Tibial artery (tissue), 4 donors: ENCODE measurements around the gene PCDH19.

Experiments used
- DNase-seq, 2 donors: peaks; one replicate each; pipeline ENCODE4 v3.0.0-alpha.2; 2019
- H3K27ac ChIP-seq, 2 donors: fragments of 200-600 bp; sonication (generic) in 1 of 2; 1 replicate in 1 of 2; 2 replicates in 1 of 2; pipeline ENCODE4 v1.5.1; 2018 to 2019; ENCODE audit warnings: mild to moderate bottlenecking in 1 of 2
- H3K27me3 ChIP-seq, 2 donors: fragments of 200-600 bp; sonication (generic) in 1 of 2; one replicate each; pipeline versions ENCODE4 v1.5.1 to v1.6.0; 2016 to 2019
- H3K36me3 ChIP-seq, 3 donors: fragments of 200-600 bp; sonication (generic) in 2 of 3; one replicate each; pipeline ENCODE4 v1.5.1; 2016 to 2019; ENCODE audit warnings: mild to moderate bottlenecking in 2 of 3
- H3K4me1 ChIP-seq, 4 donors: fragments of 200-600 bp; sonication (generic) in 2 of 4; 1 replicate in 3 of 4; 2 replicates in 1 of 4; pipeline ENCODE4 v1.5.1; 2016 to 2019
- H3K4me3 ChIP-seq, 2 donors: fragments of 200-600 bp; sonication (generic) in 1 of 2; 1 replicate in 1 of 2; 2 replicates in 1 of 2; pipeline ENCODE4 v1.5.1; 2018 to 2019; ENCODE audit warnings: mild to moderate bottlenecking in 2 of 2
- H3K9me3 ChIP-seq, 3 donors: fragments of 200-600 bp; sonication (generic) in 1 of 3; one replicate each; pipeline ENCODE4 v1.5.1; 2016 to 2019
- CTCF ChIP-seq, 2 experiments: fragments of 200-600 bp in 1 of 2; fragments of 450-650 bp in 1 of 2; IDR thresholded peaks; one replicate each; pipeline ENCODE4 v1.5.1; 2017 to 2019; ENCODE audit warnings: antibody characterized with exemption in 2 of 2, mild to moderate bottlenecking in 1 of 2, moderate library complexity in 1 of 2
- intact Hi-C: fragments of 100-400 bp; cut with DNase I; formaldehyde crosslinking; loops from one replicate; pipeline ENCODE4 v1.15.0; 2023; ENCODE audit warnings: low total_unique reads

The PCDH19 gene

DNA sequence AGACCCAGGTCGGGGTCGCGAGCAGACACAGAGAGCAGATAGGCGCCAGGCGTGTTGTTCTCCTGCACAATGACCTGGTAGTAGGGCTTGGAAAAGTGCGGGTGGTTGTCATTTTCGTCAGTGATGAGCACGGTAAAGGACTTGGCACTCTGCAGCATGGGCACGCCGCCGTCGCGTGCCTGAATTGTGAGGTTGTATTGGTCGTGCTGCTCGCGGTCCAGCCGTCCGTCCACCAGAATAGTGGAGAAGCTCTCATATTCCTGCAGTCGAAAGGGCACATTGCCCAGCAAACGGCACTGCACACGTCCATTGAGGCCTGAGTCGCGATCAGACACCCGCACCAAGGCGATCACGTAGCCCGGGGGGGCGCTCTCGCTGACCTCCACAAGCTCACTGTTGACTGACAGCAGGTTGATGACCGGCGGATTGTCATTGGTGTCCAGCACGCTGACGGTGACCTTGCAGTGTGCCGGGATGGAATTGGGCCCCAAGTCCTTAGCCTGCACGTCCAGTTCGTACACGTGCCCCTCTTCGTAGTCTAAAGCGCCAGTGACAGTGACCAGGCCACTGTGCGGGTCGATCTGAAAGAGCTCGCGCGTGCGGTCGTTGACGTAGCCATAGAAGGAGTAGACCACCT, 2.8 kb downstream of the PCDH19 start:
- Histone ChIP-seq H3K9me3 (no peaks in the 10 kb centered on the region), H3K27ac (no peak overlapping the region), H3K27me3 (peaks cover 0 to 41% of the 10 kb centered on the region in 2 donors), H3K36me3 (no peaks in the 10 kb centered on the region), H3K4me1 (peaks cover 0 to 39% (median 18%) of the 10 kb centered on the region in 4 donors), H3K4me3 (no peak overlapping the region)
- TF ChIP-seq CTCF (IDR thresholded peaks at IDR 0.05), result no peak
- intact Hi-C loops, result no loop called here
- DNase-seq, result no peak

DNA sequence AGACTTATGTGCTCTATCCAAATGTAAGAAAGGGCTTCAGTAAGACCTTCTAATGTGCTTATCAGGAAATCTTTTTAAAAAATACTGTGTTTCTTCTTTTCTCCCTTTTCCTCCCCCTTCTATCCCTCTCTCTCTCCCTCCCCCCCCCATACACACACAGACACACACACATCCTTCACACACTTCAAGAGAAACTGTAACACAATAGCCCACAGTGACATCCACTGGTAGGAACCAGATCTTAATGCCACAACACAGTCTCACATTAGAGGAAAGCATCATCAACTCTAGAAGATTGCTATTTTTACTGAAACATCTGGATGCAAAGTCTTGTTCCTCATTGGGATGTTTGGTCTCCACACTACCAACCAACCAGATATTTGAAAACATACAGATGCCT, 4.6 kb downstream of the PCDH19 start:
- H3K4me3 ChIP-seq, result no peak overlapping the region
- no peak overlapping the region for H3K27ac ChIP-seq
- no peaks in the 10 kb centered on the region for H3K9me3 ChIP-seq
- H3K4me1 ChIP-seq, result peaks cover 0 to 24% (median 16%) of the 10 kb centered on the region in 4 donors
- TF ChIP-seq CTCF (IDR thresholded peaks at IDR 0.05), result no peak
- intact Hi-C loops, result no loop called here
- H3K36me3 ChIP-seq, result no peaks in the 10 kb centered on the region
- H3K27me3 ChIP-seq, result peaks cover 0 to 33% of the 10 kb centered on the region in 2 donors
- DNase-seq, result no peak

- intact Hi-C loops, result no loop called here
- DNase-seq, result no peak
- Histone ChIP-seq H3K9me3 (no peaks in the 10 kb centered on the region), H3K27me3 (peaks cover 0 to 33% of the 10 kb centered on the region in 2 donors), H3K4me3 (no peak overlapping the region), H3K36me3 (no peaks in the 10 kb centered on the region), H3K4me1 (peaks cover 0 to 22% (median 16%) of the 10 kb centered on the region in 4 donors), H3K27ac (no peak overlapping the region)
- TF ChIP-seq CTCF (IDR thresholded peaks at IDR 0.05), result no peak
Observed at GRCh38 chrX:100404851-100405250, 5.2 kb downstream of the PCDH19 start.

GRCh38 chrX:100395781-100396180, 14.3 kb downstream of the PCDH19 start:
- Histone ChIP-seq H3K4me3 (no peak overlapping the region), H3K4me1 (no peaks in the 10 kb centered on the region), H3K36me3 (no peaks in the 10 kb centered on the region), H3K27ac (no peak overlapping the region), H3K27me3 (no peaks in the 10 kb centered on the region), H3K9me3 (no peaks in the 10 kb centered on the region)
- no peak for TF ChIP-seq CTCF (IDR thresholded peaks at IDR 0.05)
- intact Hi-C loops, result no loop called here
- no peak for DNase-seq

DNA sequence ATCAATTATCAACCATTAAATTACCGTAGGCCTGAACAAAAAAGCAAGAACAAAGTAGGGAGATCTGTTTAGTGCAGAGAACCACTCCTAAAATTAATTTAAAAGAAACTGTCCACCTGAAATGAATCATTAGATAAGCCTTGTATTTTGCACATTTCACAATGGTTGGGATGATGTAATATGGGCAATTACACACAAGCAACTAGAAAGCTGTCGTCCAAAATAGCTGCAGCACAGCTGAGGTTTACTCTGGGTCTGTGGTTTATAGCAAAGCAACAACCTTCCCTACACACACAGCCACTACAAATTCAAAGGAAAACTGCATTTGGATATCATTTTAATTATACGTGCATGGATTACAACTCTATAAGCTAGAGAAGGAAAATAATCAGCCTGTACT, 28.5 kb downstream of the PCDH19 start:
- no peaks in the 10 kb centered on the region for H3K36me3 ChIP-seq
- H3K4me3 ChIP-seq, result no peak overlapping the region
- no peak for DNase-seq
- H3K27ac ChIP-seq, result no peak overlapping the region
- intact Hi-C loops, result no loop called here
- TF ChIP-seq CTCF (IDR thresholded peaks at IDR 0.05), result no peak
- no peaks in the 10 kb centered on the region for H3K9me3 ChIP-seq
- H3K27me3 ChIP-seq, result no peaks in the 10 kb centered on the region
- no peaks in the 10 kb centered on the region for H3K4me1 ChIP-seq
